Right ventricle myocardium superior (tissue), 1 donor: Measurements from ENCODE around the gene INTS14. TPM values are rescaled to one million over a fixed set of nuclear protein-coding genes. Genes with fewer than 3 reads are reported as not detected.
"Not testable (repeated sequence)": the region's sequence is repeated elsewhere in the genome, so short reads cannot be mapped to it uniquely, and the experiment has no call there.

Experiments
- ATAC-seq: fragments of 200-7000 bp; cut with Tn5 transposase; one replicate; pipeline ENCODE4 v1.9.1; 2020; ENCODE audit warnings: mild to moderate bottlenecking; ENCODE audit not compliant: poor library complexity
- DNase-seq: peaks from one replicate; pipeline ENCODE4 v3.0.0-alpha.2; 2020
- intact Hi-C: fragments of 100-400 bp; cut with DNase I; formaldehyde crosslinking; loops from one replicate; pipeline ENCODE4 v1.11.2; 2022
- total RNA-seq: library from RNA; stranded (reverse); fragmentation: NEBNext Ultra II Directional; extraction: Animal tissue kit (Norgen Biotek cat#: 25700); gene quantifications from one replicate; pipeline ENCODE4 v1.2.1, GENCODE V29; 2021
- donor health status: DM: no; HTN: yes; CAD: no; lungs with severe emphysema.

INTS14 gene
- total RNA-seq, 1 donor from 2014 or later = 9.8 TPM

DNA sequence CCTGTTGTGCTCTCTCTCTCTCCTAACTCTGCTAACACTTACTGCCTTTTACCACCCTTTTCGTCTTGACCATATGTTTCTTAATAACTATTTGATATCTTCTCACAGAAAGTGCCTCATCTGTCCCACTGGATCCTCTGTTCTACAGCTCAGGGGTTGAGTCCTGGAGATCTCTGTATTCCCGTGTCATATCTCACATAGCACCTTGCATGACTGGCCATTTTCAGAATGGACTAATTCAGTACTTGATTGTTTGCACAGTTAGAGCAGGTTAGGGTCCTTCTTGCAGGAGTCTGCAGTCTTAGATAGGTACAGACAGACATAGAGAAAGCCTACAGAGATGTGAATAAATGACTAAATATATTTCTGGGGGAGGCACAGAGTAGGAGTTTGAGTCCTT, 59.7 kb downstream of the INTS14 start:
- ATAC-seq = no peak
- no peak for DNase-seq
- intact Hi-C loops = no loop called here

DNA sequence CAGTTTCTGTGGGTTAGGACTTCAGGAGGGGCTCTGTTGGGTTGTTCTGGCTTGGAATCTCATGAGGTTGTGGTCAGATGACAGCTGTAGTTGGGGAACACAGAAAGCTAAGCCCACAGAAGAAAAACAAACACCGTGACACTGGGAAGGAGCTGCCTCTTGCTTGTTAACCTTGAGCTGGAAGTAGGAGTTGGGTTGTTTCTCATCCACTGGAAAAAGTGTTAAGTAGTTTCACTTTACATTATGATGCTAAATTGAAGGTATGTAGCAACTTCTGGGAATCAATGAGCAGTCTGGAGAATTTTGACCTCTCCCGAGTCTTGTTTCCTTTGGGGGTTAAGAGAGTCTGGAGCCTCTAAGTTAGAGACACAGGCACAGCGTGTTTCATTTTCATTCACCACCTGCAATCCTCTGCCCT, 60.2 kb downstream of the INTS14 start:
- no peak for ATAC-seq
- intact Hi-C loops = no loop called here
- no peak for DNase-seq

DNA sequence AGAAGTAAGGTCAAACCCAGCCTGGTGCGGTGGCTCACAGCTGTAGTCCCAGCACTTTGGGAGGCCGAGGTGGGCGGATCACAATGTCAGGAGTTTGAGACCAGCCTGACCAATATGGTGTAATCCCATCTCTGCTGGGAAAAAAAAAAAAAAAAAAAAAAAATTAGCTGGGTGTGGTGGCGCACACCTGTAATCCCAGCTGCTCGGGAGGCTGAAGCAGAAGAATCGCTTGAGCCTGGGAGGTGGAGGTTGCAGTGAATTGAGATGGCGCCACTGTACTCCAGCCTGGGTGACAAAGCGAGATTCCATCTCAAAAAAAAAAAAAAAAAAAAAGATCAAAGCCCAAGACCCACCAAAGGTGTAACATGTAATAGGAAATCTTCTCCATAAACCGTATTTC, 61.6 kb downstream of the INTS14 start:
- intact Hi-C loops, ATAC-seq, DNase-seq: not testable (repeated sequence)

DNA sequence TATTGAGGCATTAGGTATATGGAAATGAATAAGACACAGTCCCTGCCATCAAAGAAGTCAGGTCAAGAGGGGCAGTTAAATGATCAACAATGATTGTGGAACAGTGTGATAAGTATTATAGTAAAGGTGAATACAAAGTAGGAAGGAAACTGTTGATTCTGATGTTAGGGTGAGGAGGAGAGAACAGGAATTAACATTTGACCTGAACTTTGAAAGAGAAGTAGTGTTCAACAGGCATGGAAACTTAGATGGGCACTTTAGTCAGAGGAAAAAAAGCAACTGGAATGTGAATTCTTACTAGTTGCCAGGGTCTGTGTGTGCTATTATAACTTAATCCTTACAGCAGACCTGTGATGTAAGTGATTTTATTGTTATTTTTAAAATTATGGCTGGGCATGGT, 63.1 kb downstream of the INTS14 start:
- intact Hi-C loops = no loop called here
- ATAC-seq (no peak), DNase-seq (no peak)

DNA sequence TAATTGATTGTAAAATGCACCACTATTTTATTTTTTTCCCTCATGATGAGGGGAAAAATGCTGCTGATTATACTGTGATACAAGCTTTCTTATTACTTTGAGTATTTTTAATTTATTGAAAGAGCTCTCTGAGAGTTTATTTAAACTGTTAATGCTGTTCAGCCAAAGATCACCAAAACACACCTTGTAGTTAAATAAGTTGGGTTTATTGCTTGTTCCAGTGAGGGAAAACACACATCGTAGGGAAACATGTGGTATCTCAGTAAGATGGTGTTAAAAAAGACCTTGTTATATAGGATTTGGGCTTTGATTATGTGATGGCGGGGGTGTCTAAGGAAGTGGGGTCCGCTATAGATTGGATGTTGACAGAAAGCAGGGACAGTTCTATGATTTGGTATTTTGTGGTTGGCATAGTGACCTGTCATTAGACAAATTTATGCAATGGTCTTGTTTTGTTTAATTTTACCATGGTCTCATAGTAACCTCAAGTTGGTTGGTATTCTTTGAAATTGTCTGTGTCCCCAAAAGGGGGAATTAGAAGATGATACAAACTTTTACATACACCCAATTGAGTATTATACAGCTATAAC, 69.6 kb downstream of the INTS14 start:
- no peak for ATAC-seq
- no peak for DNase-seq
- intact Hi-C loops = no loop called here

DNA sequence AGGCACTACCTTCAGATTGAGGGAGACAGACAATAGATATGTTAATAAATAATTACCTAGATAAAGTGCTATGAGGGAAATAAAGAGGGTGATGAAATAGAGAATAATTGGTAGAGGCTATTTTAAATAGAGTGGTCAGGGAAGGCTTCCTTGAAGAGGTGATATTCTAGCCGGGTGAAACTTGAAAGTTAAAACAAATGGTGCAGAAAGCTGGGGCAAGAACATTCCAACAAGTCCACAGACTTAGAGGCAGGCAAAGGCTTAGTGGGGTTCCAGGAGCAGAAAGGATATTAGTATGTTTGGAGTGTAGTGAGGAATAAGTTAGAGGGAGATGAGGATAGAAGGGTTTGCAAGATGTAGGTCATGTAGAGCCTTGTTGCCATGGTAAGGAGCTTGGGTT, 70.6 kb downstream of the INTS14 start:
- intact Hi-C loops = no loop called here
- ATAC-seq (no peak), DNase-seq (no peak)

DNA sequence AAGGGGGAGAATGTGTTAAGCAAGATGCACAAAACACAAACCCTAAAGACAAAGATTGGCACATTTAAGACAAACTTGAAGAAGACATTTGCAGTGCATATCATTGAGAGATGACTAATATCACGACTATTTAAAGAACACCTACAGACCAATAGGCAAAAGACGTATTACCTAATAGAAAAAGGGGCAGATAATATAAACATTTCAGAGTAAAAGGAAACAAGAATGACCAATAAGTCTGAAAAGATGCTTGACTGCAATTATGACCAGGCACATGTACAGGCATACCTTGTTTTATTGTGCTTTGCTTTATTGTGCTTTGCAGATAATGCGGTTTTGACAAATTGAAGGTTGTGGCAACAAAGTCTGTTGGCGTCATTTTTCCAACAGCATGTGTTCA, 75.7 kb downstream of the INTS14 start:
- no peak for DNase-seq
- intact Hi-C loops = no loop called here
- ATAC-seq = no peak

DNA sequence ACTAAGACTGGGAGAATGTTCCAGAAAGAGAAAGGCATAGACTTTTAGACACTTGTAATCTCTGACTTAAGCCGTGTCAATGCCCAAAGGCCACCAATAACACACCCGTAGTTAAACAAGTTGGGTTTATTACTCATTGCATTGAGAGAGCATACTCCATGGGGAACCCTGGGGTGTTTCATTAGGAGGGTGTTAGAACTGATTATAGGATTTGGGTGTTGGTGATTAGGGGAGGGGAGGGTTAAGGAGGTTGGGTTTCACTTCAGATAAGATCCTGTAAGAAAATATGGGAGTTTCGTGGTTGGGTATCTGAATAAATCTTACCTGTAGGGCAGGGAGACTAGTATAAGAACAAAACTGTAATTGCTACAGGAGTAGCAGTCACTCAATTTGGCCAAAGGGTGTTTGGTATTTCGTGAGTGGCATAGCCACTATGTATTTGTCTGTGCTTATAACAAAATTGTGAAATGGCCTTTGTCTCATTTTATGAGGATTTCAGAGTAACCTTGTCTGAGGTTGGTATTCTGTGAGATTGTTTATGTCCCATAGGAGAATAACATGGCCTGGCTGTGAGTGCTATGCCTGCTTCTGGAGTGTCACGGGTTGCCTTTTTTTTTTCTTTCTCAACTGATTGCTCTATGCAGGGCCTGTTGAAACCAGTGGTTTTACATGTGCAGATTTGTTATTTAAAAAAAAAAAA, 77.7 kb downstream of the INTS14 start:
- ATAC-seq = no peak
- intact Hi-C loops = no loop called here
- DNase-seq = no peak

DNA sequence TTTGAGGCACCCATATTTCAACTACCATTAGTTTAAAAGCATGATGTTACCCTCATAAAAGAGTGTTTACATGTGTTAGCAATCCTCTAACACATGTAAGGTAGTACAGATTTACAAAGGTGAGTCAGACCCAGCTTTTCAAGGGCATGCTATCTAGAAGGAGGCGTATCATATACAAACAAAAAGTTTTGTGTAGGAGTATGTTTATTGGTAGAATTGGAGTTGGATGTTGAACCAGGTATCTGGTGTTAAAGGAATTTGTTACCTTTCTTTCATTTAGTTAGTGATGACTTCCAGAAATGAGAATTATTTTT, 78.2 kb downstream of the INTS14 start:
- intact Hi-C loops = no loop called here
- no peak for ATAC-seq
- no peak for DNase-seq

DNA sequence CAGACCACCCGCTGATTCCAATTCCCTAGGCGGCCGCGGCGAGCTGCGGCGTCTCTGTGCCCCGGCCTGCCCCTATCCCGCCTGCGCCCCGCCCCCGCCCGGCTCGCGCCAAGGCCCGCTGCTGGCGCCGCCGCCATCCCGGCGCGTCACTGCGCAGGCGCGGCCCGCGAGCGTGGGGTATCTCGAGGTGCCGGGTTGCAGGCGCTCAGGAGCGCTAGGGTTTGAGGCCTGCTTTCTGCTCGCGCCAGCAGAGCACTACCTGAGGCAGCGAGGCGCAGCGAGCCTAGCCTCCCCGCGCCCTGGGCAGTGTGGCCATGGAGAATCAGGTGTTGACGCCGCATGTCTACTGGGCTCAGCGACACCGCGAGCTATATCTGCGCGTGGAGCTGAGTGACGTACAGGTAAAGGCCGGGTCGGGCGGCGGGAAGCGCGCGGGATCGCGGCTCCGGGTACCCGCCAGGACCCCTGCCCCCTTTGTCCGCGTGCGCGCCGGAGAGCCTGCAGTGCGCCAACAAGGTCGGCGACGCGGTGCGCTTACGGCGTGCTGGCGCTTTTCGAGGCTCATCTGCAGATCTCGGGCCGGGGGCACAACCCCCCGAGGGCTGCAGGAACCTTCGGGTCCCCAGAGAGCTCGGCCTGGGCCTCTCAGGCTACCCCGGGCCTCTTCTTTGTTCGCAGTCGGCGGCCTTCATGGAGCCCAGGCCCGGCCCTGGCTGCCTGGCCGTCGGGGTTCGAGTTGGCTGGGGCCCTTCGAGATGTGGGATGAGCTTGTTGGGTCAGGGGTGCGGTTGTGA, 80.4 kb downstream of the INTS14 start, which contains the start of gene HACD3:
Gene HACD3, plus strand, starts transcription at position 146 of the 794 bp plus-strand sequence. Its CDS starts 169 bp downstream, at position 315.
- peak; percentile 99 for ATAC-seq
- intact Hi-C loops = no loop called here
- peak; percentile 93 for DNase-seq

DNA sequence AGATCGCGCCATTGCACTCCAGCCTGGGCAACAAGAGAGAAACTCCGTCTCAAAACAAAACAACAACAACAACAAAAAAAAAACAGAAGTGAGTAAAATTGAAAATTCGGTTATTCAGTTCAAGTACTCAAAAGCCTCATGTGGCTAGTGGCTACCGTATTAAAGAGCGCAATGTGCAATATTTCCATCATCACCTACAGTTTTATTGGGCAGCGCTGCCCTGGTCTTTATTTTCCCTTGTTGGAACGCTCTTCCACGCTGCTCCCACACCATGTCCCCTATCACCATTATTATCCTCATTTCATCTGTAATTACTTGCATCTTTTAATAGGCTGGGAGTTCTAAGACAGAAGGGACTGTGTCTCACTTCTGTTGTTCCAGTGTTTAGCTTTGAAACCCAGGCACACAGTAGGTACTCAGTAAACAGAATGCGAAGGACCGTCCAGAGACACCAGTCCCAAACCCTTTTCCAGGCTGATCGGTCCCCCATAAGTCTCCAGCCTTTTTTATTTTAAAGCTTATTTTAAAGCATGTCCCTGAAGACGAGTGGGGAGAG, 81.1 kb downstream of the INTS14 start:
- intact Hi-C loops = no loop called here

More for the DNA sequence above, 81.1 kb downstream of the INTS14 start:
- ATAC-seq (peak; percentile 8), DNase-seq (no peak)

Other genes starting within 250 kb of the INTS14 start
- gene IGDCC3, start 233.1 kb downstream of the INTS14 start, total RNA-seq = 0.40 TPM
- 2.4 TPM for gene IGDCC4, start 188.2 kb downstream of the INTS14 start, total RNA-seq
- gene DPP8, start 93.4 kb downstream of the INTS14 start, total RNA-seq = 37.5 TPM
- 8.7 TPM for gene HACD3, start 80.7 kb downstream of the INTS14 start, total RNA-seq
- gene SLC24A1, start 10.8 kb upstream of the INTS14 start, total RNA-seq = 2.0 TPM
- gene DENND4A, start 181.2 kb upstream of the INTS14 start, total RNA-seq = 11.8 TPM